OCI-LY1 (cell line): Measurements from ENCODE around the gene CCL17.

Experiments
- EZH2 ChIP-seq: fragments of 200-600 bp; sonication (generic), shearing (Covaris generic); IDR thresholded peaks from 2 replicates; pipeline ENCODE4 v1.8.0; 2017; ENCODE audit warnings: borderline replicate concordance, mixed run types, mild to moderate bottlenecking, antibody characterized with exemption, low read length, moderate library complexity, mixed read lengths
- TF ChIP-seq, protein P1 (sequence below): fragments of 200-600 bp; sonication (generic), shearing (Covaris generic); IDR thresholded peaks from 2 replicates; pipeline ENCODE4 v1.5.1; 2017; ENCODE audit warnings: mild to moderate bottlenecking, antibody characterized with exemption, low read length, moderate library complexity, mixed read lengths

DNA sequence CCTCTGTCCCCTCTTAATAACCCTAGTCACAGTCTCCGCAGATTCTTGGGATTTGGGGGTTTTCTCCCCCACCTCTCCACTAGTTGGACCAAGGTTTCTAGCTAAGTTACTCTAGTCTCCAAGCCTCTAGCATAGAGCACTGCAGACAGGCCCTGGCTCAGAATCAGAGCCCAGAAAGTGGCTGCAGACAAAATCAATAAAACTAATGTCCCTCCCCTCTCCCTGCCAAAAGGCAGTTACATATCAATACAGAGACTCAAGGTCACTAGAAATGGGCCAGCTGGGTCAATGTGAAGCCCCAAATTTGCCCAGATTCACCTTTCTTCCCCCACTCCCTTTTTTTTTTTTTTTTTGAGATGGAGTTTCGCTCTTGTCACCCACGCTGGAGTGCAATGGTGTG is 40.4 kb upstream of the CCL17 start:
- TF ChIP-seq, protein P1, sequence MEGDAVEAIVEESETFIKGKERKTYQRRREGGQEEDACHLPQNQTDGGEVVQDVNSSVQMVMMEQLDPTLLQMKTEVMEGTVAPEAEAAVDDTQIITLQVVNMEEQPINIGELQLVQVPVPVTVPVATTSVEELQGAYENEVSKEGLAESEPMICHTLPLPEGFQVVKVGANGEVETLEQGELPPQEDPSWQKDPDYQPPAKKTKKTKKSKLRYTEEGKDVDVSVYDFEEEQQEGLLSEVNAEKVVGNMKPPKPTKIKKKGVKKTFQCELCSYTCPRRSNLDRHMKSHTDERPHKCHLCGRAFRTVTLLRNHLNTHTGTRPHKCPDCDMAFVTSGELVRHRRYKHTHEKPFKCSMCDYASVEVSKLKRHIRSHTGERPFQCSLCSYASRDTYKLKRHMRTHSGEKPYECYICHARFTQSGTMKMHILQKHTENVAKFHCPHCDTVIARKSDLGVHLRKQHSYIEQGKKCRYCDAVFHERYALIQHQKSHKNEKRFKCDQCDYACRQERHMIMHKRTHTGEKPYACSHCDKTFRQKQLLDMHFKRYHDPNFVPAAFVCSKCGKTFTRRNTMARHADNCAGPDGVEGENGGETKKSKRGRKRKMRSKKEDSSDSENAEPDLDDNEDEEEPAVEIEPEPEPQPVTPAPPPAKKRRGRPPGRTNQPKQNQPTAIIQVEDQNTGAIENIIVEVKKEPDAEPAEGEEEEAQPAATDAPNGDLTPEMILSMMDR = no peak
- TF ChIP-seq EZH2 = no peak
